HG02884 (cell line): ENCODE results near the gene TRIM31.

ENCODE experiments used
- ATAC-seq: cut with Tn5 transposase; IDR thresholded peaks from one replicate; pipeline ENCODE4 v1.9.1; 2021; ENCODE audit warnings: mild to moderate bottlenecking, moderate library complexity; ENCODE audit not compliant: unreplicated experiment

The TRIM31 gene

DNA sequence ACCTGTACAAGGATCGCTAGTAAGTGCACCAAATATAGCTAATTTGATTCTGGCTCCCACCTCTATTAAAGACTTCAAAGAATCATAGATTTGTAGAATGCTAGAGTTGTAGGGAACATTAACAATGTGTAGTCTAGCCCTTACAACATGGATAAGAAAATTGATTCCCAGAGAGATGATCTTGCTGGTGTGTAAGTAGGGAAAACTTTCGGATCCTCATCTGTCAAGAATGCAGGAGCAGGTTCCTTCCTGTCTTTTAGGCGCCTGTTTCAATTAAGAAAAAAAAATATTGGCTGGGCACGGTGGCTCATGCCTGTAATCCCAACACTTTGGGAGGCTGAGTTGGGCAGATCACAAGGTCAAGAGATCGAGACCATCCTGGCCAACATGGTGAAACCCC is 25.0 kb downstream of the TRIM31 start:
- no peak for ATAC-seq

DNA sequence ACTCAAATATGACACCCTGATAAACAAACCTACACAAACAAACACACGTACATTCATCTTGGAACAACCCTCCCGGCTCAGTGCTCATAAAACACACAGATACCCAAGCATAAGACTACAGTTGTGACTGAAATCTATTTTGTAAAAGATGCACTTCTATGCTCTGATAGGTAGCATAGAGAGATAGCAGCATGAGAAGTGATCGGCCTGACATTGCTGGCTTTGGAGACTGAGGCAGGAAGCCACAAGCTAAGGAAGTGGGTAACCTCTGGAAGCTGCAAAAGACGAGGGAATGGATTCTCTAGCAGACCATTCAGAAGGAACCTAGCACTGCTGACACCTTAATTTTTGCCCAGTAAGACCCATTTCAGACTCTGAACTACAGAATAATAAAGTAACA is 35.7 kb downstream of the TRIM31 start:
- ATAC-seq = no peak

DNA sequence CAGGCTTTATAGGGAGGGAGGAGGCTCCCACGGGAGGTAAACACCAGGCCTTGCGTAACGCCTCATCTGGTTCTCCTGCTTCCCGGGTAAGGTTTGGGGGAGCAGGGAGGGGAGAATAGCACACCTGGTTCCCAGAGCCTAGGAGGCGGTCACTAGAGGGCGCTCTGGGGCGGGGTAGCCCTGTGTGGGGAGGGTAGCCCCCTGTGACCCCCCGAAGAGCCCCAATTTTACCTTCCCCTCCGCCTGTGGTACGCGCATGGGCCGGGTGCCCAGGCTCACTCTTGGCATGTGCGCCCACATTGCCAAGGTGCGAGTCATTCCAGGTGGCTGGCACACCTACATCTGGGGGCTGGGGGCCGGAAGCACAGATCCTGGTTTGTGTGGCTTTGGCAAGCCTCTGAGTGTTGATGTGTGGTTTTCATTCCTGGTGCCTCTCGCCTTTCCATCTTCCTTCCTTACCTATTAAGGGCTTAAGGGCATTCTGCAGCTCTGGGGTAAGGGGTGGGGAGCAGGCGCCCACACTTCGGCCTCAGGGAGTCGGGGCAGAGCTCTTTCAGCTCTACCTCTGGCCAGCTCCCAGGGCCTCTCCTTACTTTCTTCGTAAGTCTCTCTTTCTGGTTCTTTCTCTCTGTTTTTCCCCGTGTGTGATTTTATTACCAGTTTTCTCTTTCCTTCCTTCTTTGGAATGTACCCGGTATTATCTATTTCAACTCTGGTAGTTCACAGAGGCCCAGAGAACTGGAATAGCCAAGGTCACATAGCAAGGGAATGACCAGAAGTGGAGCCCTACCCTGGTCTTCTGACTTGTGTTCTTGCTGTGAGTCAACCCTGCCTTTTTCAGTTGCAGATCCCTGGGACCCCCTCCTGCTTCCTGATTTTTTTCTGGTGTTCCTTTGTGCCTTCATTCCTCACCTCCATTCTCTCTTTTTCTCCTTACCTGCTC is 36.8 kb downstream of the TRIM31 start:
- ATAC-seq = no peak

DNA sequence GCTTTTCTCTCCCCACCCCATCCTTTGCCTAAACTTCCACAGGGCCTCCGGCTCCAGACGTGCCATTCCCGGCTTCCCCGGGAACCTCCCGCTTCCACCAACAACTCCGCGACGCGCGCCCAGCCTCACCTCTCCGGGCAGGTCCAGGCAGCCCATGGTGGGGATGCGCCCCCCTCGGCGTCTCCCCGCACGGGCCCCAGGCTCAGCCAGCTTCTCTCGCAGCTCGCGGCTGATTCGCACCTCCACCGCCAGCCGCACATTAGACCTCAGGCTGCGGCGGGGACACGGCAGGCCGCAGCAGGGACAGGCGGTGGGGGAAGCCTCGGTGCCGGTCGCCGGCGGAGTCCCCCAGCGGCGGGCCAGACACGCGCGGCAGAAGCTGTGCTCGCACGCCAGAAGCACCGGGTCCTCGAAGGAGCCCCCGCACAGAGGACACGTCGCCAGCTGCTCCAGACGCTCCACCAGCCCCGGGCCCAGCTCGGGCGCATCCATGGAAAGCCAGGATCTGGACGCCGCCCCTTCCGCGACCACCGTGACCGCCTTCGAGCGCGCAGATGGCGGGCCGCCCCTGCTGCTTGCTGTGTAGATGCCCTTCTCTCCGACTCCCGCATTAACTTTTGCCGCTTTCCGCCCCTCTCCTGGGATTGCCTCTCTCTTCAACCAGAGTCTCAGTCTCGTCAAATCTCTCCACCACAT is 37.6 kb downstream of the TRIM31 start, which contains the start of gene RNF39:
RNF39 (minus strand) TSS at position 676 of the 696 bp plus-strand sequence; CDS start at position 492, 184 bp downstream.
- no peak for ATAC-seq

DNA sequence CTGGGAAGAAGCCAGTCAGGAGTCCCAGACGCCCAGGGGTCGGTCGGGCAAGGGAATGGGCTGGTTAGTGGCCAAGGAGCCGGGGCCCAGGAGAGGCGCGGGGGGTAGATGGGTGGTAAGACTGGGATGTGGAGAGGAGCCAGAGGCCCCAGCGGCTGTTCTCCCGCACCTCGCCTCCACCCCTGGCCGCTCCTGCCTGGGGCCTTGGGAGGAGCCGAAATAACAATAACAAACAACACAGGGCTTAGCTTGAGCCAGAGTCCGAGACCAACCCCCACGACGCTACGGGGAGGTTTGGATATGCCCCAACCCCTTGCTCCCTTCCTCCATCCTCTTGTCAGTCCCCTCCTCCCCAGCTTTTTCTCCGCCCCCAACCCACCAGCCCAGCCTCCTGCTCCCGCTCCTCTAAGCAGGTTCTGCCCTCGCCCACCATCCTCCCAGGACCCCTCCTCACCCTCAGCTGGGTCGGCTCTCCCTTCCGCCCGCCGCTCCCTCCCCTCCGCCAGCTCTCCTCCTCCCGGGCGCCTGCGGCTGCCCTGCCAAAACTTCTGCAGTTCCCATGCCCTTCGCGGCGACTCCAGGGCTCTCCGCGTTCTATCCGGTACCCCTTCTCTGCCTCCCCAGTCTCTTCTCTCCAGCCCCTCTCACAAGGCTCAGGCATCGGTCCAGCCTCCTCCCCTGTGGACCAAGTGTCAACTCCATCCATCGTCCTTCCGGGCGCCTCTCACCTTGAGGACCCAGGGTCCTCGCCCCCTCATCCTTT is 38.4 kb downstream of the TRIM31 start:
- no peak for ATAC-seq

DNA sequence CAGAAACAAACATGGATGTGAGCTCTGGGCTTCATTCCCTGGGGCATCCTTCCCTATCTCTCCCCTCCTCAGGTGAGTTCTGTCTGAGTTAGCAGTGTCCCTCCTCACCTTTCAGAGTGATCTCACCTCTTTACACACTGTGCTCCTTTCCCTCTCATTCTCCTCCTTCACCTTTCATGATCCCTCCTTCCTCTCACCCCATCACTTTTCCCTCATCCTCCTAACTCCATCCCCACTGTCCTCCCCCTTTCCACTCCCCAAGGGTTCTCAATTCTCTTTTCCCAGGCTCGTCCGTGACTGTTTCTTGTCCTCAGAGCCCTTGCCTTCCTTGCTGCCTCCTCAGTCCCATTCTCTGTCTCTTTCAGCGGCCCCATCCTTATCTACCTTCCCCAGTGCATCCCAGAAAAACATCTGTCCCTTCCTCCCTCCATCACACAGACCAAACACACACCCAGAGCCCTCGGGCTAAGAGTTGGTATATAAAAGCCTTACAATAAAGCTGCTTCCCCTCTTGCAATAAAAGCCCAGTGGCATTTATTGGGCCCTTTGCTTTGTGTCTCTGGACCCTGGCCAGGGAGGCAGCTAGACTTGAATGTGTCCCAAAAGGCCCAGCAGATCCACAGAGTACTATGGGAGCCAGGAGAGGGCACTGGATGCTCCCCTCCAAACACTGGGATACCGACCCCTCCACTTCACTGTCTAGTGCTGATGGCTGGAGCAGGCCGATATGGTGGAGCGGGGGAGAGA is 39.2 kb downstream of the TRIM31 start:
- no peak for ATAC-seq

DNA sequence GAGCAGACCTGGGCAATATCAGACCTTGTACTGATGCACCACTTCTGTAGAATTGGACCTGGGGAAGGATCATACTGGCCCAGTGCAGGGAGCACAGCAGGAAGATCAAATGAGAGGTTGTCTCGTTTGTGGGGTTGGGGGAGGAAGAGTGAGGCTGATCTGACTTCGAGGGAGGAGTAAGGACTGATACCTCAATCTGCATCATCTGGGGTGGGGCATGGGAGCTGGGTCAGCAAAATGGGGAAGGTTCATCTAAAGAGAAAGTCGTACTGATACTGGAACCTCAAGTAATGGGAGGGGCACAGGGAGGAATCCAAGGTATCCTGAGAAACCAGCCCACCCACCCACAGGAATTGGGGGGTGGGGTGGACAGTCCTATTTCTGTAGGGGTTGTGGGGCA is 41.0 kb downstream of the TRIM31 start:
- no peak for ATAC-seq

DNA sequence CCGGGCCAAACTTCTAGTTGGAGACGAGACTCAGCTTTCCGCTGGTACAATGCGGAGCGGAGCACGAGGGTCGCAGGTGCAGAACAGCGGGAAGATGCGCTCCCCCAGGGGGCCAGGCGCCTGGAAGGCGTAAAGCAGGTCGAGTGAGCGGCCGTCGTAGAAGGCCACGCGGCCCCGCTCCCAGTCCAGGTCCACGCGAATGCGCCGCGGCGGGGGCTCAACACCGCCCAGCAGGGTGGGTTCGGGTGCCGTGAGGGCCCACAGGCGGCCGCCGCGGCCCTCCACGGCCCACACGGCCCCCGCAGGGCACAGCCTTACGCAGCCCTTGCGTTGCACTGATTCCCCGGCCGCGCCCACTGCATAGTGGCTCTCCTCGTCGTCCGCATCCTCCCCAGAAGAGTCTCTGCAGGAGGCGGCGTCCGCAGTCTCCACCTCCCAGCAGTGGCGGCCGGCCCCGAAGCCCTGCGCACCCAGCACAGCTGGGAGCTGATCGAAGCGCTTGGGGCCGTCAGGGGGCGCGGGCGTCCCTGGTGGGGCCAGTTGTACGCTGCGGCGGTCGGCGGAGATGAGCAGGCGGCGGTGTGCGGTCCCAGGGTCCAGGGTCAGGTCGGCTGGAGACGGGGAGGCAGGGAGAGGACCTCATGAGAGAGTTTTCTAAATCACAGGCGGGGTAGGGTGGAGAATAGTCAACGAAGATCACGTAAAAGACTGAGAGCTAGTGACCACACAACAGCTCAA is 41.6 kb downstream of the TRIM31 start:
- no peak for ATAC-seq

DNA sequence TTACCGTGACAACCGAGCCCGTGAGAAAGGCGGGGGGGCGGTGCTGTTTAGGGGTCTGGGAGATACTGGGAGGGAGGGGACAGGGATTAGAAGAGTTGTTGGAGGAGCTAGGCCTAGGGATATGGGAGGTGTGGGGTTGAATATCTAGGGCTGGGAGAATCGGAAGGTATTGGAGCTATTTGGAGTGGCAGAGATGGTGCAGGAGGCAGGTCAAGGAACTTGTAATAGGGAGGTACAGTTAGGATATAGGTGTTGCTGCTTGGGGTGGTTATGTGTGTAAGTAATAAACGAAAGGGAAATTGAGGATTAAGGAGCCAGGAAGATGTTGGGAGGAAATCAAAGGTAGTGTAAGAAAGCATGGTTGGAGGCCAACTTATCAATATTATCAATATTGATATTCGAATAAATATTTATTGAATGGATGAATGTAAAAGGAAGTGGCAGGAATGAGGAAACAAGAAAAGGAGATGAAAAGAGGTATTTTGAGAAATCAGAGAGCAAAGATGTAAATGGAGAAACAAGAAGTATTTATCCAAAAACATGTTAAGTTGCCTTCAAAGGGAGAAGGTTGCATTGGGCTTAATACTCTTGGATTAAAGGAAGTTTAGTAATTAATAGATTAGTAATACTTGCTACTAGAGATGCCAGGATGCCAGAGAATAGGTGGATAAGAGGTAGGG is 45.3 kb downstream of the TRIM31 start:
- ATAC-seq = no peak

DNA sequence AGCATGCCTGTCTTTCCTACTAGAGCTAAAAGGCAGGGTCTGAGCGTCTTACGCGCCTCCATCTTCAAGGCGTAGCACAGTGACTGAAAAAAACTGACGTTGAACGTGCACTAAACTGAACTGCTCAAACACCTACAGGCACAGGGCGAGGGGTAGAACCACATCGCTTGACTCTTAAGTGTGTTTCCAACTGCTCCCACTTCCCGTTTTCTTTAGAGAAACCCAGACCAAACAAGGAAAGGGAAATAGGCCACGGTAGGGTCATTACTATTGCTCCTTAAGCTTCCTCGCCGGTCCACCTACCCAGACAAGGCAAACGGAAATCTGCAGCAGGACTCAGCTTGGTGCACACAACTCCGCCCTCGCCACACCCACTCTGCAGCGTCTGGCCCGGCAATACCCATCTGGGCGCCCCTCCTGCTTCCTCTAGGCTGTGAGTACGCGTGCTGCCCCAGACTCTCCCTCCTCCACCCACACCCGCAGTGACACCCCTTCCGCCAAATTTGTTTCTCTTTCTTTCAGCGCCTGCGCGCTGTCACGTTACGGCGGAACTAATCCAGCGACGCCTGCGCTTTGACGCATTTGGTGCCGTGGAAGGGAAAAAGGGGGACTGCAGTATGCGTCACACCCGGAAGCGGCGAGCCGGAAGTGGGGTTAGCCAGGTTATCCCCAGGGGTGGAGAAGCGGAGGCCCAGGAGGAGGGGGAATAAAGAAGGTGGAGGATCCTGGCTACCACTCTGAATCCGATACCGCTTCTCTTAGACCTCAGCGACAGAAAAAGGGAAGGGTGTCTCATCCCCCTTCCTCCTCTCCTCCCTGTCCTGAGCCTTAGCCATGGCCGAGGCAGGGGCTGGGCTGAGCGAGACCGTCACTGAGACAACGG is 46.1 kb downstream of the TRIM31 start, which contains the start of gene PPP1R11:
PPP1R11 (plus strand) TSS at position 622 of the 883 bp plus-strand sequence; CDS start at position 835, 213 bp downstream.
- peak; percentile 94 for ATAC-seq

DNA sequence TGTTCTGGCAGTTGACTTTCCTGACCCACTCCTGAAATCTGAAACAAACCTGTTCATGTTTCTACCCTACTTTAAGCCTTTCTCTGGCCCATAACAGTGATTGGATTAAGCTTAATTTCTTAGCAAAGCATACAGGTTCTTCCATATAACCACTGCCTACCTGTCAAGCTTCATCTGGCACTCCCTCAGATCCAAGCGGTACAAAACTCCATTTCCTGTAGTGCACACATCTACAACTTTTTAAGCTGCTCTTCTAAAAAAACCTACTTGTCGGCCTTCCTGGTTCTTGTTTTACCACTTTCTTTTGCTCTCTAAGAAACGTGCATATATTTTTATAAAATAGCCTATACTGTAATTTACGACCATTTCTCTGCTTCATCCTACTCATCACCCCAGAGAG is 46.8 kb downstream of the TRIM31 start:
- ATAC-seq = no peak

DNA sequence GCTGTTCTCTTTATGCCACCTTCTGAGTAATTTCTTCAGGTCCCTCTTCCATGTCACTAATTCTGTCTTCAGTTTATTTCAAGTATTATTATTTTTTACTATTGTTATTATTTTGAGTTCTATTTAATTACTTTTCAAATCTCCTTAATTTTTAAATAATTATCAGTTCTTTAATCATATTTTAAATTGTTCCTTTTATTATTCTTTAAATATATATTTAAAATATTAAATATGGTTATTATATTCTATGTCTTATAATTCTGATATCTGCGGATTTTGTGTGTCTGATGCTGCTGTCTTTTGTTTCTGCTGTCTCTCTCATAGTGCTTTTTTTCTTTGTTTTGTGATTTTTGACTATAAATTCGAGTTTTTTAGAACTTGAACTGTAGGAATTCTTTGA is 49.6 kb downstream of the TRIM31 start:
- no peak for ATAC-seq

DNA sequence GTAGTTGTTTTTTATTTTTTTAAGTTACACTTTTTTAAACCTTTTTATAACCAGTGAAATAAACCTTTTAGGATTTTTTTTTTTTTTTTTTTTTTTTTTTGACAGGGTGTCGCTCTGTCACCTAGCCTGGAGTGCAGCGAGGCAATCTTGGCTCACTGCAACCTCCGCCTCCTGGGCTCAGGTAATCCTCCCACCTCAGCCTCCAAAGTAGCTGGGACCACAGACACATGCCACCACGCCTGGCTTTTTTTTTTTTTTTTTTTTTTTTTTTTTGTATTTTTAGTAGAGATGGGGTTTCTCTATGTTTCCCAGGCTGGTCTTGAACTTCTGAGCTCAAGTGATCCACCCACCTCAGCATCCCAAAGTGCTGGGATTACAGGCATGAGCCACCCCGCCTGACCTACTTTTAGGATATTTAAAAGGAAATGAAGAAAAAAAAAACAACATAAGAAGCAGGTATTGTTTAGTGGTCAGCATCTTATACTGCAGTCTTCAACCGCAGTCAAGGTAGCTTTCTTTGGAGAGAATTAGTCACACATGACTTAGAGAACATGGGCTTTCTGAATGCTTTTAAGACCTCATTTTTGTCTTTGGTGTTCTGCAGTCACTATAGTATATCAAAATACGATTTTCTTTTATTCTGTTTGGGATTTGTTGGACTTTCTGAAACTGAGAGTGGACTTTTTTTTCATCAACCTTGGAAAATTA is 50.3 kb downstream of the TRIM31 start:
- no peak for ATAC-seq

DNA sequence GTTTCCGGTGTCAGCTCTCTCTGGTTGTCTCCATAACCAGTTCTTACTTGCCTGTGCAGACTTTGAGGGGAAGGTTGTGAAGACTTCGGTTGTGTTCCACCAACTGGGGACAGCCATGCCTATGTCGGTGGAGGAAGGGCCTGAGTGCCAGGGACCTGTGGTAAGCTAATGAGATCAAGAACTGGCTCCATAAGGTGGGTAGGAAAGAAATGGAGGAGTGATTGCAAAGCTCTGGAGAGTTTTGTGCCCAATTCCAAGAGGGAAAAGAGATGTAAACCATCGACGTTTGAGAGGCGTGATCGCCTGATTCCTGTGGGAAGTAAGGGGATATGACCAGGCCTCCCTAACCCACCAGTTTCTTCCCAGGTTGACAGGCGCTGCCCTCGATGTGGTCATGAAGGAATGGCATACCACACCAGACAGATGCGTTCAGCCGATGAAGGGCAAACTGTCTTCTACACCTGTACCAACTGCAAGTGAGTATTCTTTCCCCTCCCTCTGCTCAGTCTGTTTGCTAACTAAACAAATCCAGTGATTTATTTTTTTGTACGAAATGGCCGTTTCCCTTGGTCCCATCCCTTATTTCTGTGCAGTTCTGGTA is 50.9 kb downstream of the TRIM31 start:
- ATAC-seq = peak; percentile 14

DNA sequence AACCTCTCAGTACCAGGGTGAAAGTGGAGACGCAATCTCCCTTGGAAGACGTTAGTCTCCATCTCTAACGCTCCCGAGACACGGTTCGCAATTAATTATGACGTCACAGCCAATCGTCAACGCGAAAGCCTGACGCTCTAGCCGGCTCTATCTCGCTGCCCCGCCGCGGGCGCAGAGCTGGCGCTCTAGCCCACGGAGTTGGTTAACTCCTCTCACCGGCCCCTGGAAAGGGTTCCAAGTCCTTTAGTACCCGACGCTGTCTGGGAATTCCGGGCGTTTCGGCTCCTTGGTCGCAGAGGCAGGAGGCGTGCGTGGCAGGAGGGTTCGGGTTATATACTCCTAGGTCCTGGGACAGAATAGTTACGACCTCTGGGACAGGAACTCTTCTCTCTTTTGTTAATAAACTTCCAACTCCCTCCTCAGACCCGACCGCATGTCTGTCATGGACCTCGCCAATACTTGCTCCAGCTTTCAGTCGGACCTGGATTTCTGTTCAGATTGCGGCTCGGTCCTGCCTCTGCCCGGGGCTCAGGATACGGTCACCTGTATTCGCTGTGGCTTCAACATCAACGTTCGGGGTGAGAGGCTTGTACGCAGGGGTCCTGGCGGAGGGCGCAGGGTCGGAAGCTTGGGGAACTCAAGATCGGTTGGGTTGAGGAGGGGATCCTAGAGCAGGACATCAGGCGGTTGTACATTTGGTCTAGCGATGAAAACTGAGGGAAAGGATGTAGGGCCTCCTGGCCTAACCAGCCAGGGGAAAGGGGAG is 51.6 kb downstream of the TRIM31 start, which contains the start of gene POLR1H:
POLR1H (plus strand) TSS at position 174 of the 766 bp plus-strand sequence; CDS start at position 434, 260 bp downstream.
- ATAC-seq = peak; percentile 90

DNA sequence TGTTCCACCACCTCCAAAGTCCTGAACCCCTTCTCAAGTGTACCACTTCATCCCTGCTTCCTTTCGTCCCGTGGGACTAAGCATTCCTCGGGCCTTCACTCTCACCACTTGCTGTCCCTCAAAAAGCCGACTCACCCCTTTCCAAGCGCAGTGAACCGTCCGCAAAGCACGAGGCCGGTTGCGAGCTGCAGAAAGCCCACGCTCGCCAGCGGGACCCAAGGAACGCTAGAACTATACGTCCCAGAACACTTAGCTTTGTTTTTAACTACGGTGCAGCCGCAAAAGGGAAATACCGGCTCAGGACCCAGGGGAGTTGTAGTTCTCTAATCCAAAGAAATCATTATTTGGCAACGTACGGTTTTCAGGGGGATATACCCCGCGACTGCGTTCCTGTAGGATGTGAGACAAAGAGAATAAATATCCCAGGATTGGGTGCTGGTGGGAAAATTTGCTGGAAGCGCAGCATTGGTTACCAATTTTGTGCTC is 52.2 kb downstream of the TRIM31 start:
- no peak for ATAC-seq
